AG09309 (cell line): ENCODE data around the gene DPYD.
A peak's percentile ranks its signal among the peaks of the same experiment; 100 is the strongest.

Source experiments
- DNase-seq: peaks from one replicate; pipeline ENCODE4 v3.0.0-alpha.2; 2010; ENCODE audit warnings: low read depth
- H3K4me3 ChIP-seq: 2 replicates; pipeline ENCODE4 v1.5.1; 2011; ENCODE audit warnings: mild to moderate bottlenecking, low read depth, low read length, moderate library complexity; ENCODE audit not compliant: control insufficient read depth
- CTCF ChIP-seq: IDR thresholded peaks from 2 replicates; pipeline ENCODE4 v1.5.1; 2011; ENCODE audit warnings: mild to moderate bottlenecking, low read depth, low read length, inconsistent platforms; ENCODE audit not compliant: insufficient read depth, control insufficient read depth; ENCODE audit errors: missing control alignments

Gene DPYD

GRCh38 chr1:97433094-97433823 is 487.6 kb downstream of the DPYD start:
- peak; percentile 72 for DNase-seq
- H3K4me3 ChIP-seq: no peak overlapping the region
- no peak for TF ChIP-seq CTCF

- no peak for TF ChIP-seq CTCF
- no peak for DNase-seq
Observed at GRCh38 chr1:97427371-97427770, 493.5 kb downstream of the DPYD start.

GRCh38 chr1:97424209-97424608 is 496.6 kb downstream of the DPYD start:
- no peak for TF ChIP-seq CTCF
- DNase-seq: no peak
- H3K4me3 ChIP-seq: no peak overlapping the region

More at GRCh38 chr1:97427371-97427770, 493.5 kb downstream of the DPYD start:
- H3K4me3 ChIP-seq: no peak overlapping the region

- no peak for DNase-seq
- TF ChIP-seq CTCF: no peak
- no peak overlapping the region for H3K4me3 ChIP-seq
Observed at GRCh38 chr1:97423403-97423802, 497.4 kb downstream of the DPYD start.

GRCh38 chr1:97417661-97418060 is 503.2 kb downstream of the DPYD start:
- H3K4me3 ChIP-seq: no peak overlapping the region
- TF ChIP-seq CTCF: no peak
- DNase-seq: no peak

GRCh38 chr1:97414682-97415312 is 506.0 kb downstream of the DPYD start:
- no peak for DNase-seq
- H3K4me3 ChIP-seq: no peak overlapping the region

More at GRCh38 chr1:97414682-97415312, 506.0 kb downstream of the DPYD start:
- no peak for TF ChIP-seq CTCF
